OCI-LY1 (cell line): ENCODE results near the gene LSAMP.

Experiments
- H2AFZ ChIP-seq: fragments of 200-600 bp; sonication (generic), shearing (Covaris generic); 2 replicates; pipeline ENCODE4 v1.6.0; 2014; ENCODE audit warnings: antibody characterized with exemption, mild to moderate bottlenecking, low read length
- H3F3A ChIP-seq: fragments of 200-600 bp; sonication (generic), shearing (Covaris generic); 2 replicates; pipeline ENCODE4 v1.6.0; 2014; ENCODE audit warnings: mild to moderate bottlenecking, antibody characterized with exemption, low read length, moderate library complexity; ENCODE audit not compliant: insufficient read depth
- H3K27ac ChIP-seq: fragments of 200-600 bp; sonication (generic); 2 replicates; pipeline ENCODE4 v1.5.1; 2014; ENCODE audit warnings: low read length, mixed run types, mild to moderate bottlenecking, low read depth; ENCODE audit not compliant: poor library complexity, severe bottlenecking
- H3K27me3 ChIP-seq: fragments of 200-600 bp; sonication (generic); 2 replicates; pipeline ENCODE4 v1.6.0; 2014; ENCODE audit warnings: antibody characterized with exemption, mild to moderate bottlenecking, low read length, moderate library complexity; ENCODE audit not compliant: insufficient read depth
- H3K36me3 ChIP-seq: fragments of 200-600 bp; sonication (generic); 2 replicates; pipeline ENCODE4 v1.6.1; 2014; ENCODE audit warnings: mild to moderate bottlenecking, antibody characterized with exemption, low read length, moderate library complexity, mixed read lengths; ENCODE audit not compliant: insufficient read depth
- H3K4me1 ChIP-seq: fragments of 200-600 bp; sonication (generic); 2 replicates; pipeline ENCODE4 v1.5.1; 2014; ENCODE audit warnings: mild to moderate bottlenecking, low read length, moderate library complexity; ENCODE audit not compliant: insufficient read depth, severe bottlenecking
- H3K4me2 ChIP-seq: fragments of 200-600 bp; sonication (generic), shearing (Covaris generic); 2 replicates; pipeline ENCODE4 v1.6.1; 2014; ENCODE audit warnings: low read length
- H3K4me3 ChIP-seq: fragments of 200-600 bp; sonication (generic); 2 replicates; pipeline ENCODE4 v1.5.1; 2014; ENCODE audit warnings: low read length, low read depth, mild to moderate bottlenecking, mixed read lengths; ENCODE audit not compliant: poor library complexity, severe bottlenecking
- H3K79me2 ChIP-seq: fragments of 200-600 bp; shearing (Covaris generic); 2 replicates; pipeline ENCODE4 v1.6.1; 2016; ENCODE audit warnings: mixed run types, low read length, mixed read lengths; ENCODE audit not compliant: insufficient read depth
- H3K9ac ChIP-seq: fragments of 200-600 bp; sonication (generic), shearing (Covaris generic); 2 replicates; pipeline ENCODE4 v1.6.1; 2014; ENCODE audit warnings: mild to moderate bottlenecking, low read length, mixed read lengths
- H3K9me2 ChIP-seq: fragments of 200-600 bp; sonication (generic), shearing (Covaris generic); 2 replicates; pipeline ENCODE4 v1.6.1; 2014; ENCODE audit warnings: low read depth, mild to moderate bottlenecking, low read length, mixed read lengths
- H3K9me3 ChIP-seq: fragments of 200-600 bp; shearing (Covaris generic); 2 replicates; pipeline ENCODE4 v1.6.1; 2014; ENCODE audit warnings: low read length, mixed read lengths
- H4K20me1 ChIP-seq: fragments of 200-600 bp; sonication (generic), shearing (Covaris generic); 2 replicates; pipeline ENCODE4 v1.6.0; 2016; ENCODE audit warnings: mild to moderate bottlenecking, low read length; ENCODE audit not compliant: insufficient read depth
- CTCF ChIP-seq: fragments of 200-600 bp; sonication (generic), shearing (Covaris generic); IDR thresholded peaks from 2 replicates; pipeline ENCODE4 v1.5.1; 2017; ENCODE audit warnings: mild to moderate bottlenecking, antibody characterized with exemption, low read length, moderate library complexity, mixed read lengths
- EZH2 ChIP-seq: fragments of 200-600 bp; sonication (generic), shearing (Covaris generic); IDR thresholded peaks from 2 replicates; pipeline ENCODE4 v1.8.0; 2017; ENCODE audit warnings: borderline replicate concordance, mixed run types, mild to moderate bottlenecking, antibody characterized with exemption, low read length, moderate library complexity, mixed read lengths

The LSAMP gene

DNA sequence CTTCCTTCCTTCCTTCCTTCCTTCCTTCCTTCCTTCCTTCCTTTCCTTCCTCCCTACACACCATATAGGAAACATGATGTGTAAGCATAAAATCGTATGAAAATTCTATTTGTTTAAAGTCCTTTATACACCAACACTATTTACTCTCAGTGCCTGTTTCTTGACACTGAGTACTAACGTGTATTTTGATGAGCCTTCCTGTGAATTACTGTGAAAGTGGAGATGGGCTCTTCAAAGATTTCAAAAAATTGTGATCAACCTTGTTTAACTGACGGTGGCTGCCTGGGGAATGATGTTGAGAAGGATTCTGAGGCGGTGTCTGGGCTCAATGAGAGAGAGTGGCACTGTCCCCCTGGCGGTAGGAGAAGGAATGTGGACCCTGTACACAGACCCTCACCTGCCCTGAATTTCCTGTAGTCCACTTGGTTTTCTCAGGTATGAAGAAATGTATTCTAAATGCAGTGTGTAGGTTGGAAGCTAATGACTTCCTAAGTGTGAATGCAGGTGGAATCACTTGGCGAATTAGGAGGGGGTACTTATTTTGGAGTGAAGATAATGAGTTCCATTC lies 584.0 kb downstream of the LSAMP start:
- no peaks in the 10 kb centered on the region for H3K4me1 ChIP-seq
- H2AFZ ChIP-seq: no peak overlapping the region
- no peak overlapping the region for H3K27ac ChIP-seq
- no peaks in the 10 kb centered on the region for H4K20me1 ChIP-seq
- H3K4me3 ChIP-seq: no peak overlapping the region
- H3K4me2 ChIP-seq: no peak overlapping the region
- no peaks in the 10 kb centered on the region for H3K36me3 ChIP-seq
- H3K79me2 ChIP-seq: no peaks in the 10 kb centered on the region
- no peaks in the 10 kb centered on the region for H3K27me3 ChIP-seq
- no peak for TF ChIP-seq EZH2
- TF ChIP-seq CTCF: no peak
- no peak overlapping the region for H3K9ac ChIP-seq
- H3K9me2 ChIP-seq: no peaks in the 10 kb centered on the region
- no peaks in the 10 kb centered on the region for H3K9me3 ChIP-seq
- no peaks in the 10 kb centered on the region for H3F3A ChIP-seq

DNA sequence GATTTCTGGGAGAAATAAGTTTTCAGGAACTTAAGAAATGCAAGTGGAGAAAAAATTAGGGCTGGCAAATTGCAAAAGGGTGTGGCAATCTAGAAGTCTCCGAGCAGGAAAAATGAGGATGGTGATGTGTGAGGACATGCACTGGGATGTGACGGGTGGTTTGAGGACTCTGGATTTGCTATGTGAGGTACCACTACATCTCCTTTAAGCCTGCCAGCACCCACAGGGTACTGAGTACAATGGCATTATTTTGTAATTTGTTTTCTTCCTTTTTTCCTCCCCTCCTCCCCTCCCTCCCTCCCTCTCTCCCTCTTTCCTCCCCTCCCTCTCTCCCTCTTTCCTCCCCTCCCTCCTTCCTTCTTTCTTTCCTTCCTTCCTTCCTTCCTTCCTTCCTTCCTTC lies 584.5 kb downstream of the LSAMP start:
- Histone ChIP-seq H3F3A (no peaks in the 10 kb centered on the region), H3K4me3 (no peak overlapping the region), H3K9me3 (no peaks in the 10 kb centered on the region), H3K4me2 (no peak overlapping the region), H3K9me2 (no peaks in the 10 kb centered on the region), H3K36me3 (no peaks in the 10 kb centered on the region), H2AFZ (no peak overlapping the region), H3K79me2 (no peaks in the 10 kb centered on the region), H3K9ac (no peak overlapping the region), H3K27me3 (no peaks in the 10 kb centered on the region), H3K4me1 (no peaks in the 10 kb centered on the region), H4K20me1 (no peaks in the 10 kb centered on the region), H3K27ac (no peak overlapping the region)
- TF ChIP-seq CTCF (no peak), EZH2 (no peak)

- Histone ChIP-seq H3K4me2 (no peak overlapping the region), H4K20me1 (no peaks in the 10 kb centered on the region), H3K27ac (no peak overlapping the region), H2AFZ (no peak overlapping the region), H3K4me3 (no peak overlapping the region), H3K79me2 (no peaks in the 10 kb centered on the region), H3K36me3 (no peaks in the 10 kb centered on the region), H3K27me3 (no peaks in the 10 kb centered on the region), H3F3A (no peaks in the 10 kb centered on the region), H3K9me3 (no peaks in the 10 kb centered on the region), H3K4me1 (no peaks in the 10 kb centered on the region), H3K9ac (no peak overlapping the region), H3K9me2 (no peaks in the 10 kb centered on the region)
- TF ChIP-seq CTCF: no peak
- TF ChIP-seq EZH2: no peak
Measured at GRCh38 chr3:115859002-115859807, 586.1 kb downstream of the LSAMP start.
